Upper lobe of left lung (tissue), 4 donors: ENCODE measurements around the gene CFAP58.

Source experiments
- POLR2A ChIP-seq, 4 donors: fragments of 450-650 bp; IDR thresholded peaks; one replicate each; pipeline ENCODE4 v1.5.1; 2016 to 2017; ENCODE audit warnings: antibody characterized with exemption in 4 of 4, mild to moderate bottlenecking in 2 of 4
- TF ChIP-seq, protein P1 (sequence below), 6 experiments: fragments of 450-650 bp in 4 of 6; fragments of 200-600 bp in 2 of 6; sonication (generic) in 2 of 6; IDR thresholded peaks; one replicate each; pipeline ENCODE4 v1.5.1; 2016 to 2019; ENCODE audit warnings: antibody characterized with exemption in 6 of 6

- TF ChIP-seq POLR2A (IDR thresholded peaks at IDR 0.05), result no peak
- TF ChIP-seq, protein P1, sequence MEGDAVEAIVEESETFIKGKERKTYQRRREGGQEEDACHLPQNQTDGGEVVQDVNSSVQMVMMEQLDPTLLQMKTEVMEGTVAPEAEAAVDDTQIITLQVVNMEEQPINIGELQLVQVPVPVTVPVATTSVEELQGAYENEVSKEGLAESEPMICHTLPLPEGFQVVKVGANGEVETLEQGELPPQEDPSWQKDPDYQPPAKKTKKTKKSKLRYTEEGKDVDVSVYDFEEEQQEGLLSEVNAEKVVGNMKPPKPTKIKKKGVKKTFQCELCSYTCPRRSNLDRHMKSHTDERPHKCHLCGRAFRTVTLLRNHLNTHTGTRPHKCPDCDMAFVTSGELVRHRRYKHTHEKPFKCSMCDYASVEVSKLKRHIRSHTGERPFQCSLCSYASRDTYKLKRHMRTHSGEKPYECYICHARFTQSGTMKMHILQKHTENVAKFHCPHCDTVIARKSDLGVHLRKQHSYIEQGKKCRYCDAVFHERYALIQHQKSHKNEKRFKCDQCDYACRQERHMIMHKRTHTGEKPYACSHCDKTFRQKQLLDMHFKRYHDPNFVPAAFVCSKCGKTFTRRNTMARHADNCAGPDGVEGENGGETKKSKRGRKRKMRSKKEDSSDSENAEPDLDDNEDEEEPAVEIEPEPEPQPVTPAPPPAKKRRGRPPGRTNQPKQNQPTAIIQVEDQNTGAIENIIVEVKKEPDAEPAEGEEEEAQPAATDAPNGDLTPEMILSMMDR (IDR thresholded peaks at IDR 0.05), result no peak
Measured at GRCh38 chr10:104403636-104404035, 50.0 kb downstream of the CFAP58 start.
